HG03196 (cell line): ENCODE results near the gene CDK16.
A peak's percentile ranks its signal among the peaks of the same experiment; 100 is the strongest.

Experiments used
- ATAC-seq: cut with Tn5 transposase; IDR thresholded peaks from one replicate; pipeline ENCODE4 v1.9.1; 2021; ENCODE audit not compliant: unreplicated experiment

Gene CDK16

DNA sequence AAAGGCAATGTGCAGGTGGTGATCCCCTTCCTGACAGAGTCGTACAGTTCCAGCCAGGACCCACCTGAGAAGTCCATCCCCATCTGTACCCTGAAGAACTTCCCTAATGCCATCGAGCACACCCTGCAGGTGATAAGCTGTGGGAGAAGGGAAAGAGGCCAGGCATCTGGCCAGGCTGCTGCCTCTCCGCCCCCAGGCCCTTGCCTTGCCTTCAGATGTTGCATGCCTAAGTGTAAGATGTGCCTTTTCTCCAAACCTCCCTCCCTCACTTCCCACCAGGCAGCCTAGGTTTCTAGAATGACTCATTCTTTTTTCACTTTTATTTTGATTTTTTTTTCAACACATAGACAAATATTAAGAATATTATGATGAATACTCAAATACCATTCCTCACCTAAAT is 12.2 kb upstream of the CDK16 start:
- no peak for ATAC-seq

DNA sequence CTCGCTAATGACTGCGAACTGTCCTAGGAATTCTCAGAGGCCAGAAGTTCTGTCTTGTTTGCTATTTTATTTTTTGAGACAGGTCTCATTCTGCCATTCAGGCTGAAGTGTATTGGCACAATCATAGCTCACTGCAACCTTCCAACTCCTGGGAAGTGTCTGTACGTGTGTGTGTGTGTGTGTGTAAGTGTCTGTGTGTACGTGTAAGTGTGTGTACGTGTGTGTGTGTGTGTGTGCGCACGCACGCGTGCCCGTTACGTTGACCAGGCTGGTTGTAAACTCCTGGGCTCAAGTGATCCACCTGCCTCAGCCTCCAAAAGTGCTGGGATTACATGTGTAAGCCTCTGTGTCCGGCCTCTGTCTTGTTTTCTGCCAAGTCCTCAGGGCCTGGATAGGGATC is 10.4 kb upstream of the CDK16 start:
- no peak for ATAC-seq

DNA sequence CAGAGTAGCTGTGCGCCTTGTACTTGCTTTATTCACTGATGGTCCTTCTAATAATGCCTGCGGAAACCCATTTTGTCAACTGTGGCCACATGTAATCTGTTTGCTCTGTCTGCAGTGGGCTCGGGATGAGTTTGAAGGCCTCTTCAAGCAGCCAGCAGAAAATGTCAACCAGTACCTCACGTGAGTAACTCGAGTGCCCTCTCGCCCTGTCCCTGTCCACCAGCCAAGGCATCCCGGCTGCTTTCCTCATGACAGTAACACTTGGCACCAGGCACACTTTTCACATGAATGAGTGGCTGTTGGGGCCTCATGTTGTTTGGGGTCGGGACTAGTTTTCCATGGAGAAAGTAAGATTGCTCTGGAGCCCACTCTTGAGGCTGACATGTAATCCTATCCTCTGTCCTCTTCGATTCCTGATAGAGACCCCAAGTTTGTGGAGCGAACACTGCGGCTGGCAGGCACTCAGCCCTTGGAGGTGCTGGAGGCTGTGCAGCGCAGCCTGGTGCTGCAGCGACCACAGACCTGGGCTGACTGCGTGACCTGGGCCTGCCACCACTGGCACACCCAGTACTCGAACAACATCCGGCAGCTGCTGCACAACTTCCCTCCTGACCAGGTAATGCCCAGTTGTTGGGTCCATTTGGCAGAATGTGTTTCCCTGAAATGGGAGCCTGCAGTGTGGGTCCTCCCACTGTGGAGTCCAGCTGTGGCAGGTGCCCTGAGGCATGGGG is 8.8 kb upstream of the CDK16 start:
- ATAC-seq = no peak

DNA sequence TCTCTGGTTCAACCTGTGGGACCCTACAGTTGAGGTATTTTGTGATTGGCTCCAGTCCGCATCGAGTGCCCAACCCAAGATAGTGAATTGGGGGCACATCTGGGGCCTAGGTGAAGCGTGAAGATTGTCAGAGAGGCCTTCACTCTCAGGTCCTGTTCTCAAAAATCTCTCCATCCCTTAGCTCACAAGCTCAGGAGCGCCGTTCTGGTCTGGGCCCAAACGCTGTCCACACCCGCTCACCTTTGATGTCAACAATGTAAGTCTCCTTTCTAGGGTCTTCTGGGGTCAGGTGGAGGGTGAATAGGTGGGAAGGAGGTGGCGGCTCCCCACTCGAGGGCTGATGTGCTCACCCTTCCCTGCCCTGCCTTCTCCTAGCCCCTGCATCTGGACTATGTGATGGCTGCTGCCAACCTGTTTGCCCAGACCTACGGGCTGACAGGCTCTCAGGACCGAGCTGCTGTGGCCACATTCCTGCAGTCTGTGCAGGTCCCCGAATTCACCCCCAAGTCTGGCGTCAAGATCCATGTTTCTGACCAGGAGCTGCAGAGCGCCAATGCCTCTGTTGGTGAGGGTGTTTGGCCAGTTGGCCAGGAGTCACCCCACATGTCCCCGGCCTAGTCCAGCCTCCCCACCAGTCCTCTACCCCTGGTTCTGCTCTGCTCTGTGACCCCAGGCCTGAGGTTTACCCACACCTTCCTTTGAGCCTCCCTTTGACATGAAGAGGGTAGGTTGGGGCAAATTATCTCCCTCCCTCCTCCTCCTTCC is 7.6 kb upstream of the CDK16 start:
- no peak for ATAC-seq

DNA sequence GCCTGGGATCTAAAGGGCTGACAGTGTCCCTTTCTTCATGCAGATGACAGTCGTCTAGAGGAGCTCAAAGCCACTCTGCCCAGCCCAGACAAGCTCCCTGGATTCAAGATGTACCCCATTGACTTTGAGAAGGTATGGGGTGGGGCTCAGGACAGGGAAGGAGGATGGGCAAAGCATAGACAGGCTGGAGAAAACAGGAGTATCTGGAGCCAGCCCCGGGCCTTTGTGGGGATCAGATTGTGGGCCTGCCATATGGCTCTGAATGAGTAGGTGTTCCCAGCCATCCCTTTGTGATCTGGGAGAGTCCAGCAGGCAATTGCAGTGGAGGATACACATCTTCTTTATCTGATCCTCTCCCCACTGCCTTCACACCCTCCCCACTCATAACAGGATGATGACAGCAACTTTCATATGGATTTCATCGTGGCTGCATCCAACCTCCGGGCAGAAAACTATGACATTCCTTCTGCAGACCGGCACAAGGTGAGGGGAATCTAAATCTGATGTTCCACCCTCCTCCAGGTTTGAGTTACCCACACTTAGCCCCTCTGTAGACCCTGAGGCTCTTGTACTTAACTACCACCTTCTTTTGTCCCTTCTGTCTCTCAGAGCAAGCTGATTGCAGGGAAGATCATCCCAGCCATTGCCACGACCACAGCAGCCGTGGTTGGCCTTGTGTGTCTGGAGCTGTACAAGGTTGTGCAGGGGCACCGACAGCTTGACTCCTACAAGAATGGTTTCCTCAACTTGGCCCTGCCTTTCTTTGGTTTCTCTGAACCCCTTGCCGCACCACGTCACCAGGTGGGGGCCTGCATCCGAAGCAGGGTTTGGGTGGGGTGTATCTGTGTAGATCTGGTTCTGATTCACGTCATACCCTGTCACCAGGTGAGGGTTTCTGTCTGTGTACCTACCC is 5.8 kb upstream of the CDK16 start:
- no peak for ATAC-seq

DNA sequence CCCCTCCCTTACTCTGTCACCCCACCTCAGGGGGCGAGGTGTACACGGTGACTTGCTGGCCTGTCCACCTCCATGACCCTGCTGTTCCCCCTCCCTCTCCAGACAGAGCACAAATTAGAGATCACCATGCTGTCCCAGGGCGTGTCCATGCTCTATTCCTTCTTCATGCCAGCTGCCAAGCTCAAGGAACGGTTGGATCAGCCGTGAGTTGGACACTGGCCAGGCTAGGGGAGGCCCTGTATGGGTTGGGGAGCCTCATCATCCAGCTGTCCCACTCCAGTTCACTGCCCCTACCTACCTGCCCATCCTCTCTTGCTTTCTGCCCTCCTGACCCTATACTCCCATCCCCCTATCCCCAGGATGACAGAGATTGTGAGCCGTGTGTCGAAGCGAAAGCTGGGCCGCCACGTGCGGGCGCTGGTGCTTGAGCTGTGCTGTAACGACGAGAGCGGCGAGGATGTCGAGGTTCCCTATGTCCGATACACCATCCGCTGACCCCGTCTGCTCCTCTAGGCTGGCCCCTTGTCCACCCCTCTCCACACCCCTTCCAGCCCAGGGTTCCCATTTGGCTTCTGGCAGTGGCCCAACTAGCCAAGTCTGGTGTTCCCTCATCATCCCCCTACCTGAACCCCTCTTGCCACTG is 3.9 kb upstream of the CDK16 start:
- ATAC-seq = no peak

DNA sequence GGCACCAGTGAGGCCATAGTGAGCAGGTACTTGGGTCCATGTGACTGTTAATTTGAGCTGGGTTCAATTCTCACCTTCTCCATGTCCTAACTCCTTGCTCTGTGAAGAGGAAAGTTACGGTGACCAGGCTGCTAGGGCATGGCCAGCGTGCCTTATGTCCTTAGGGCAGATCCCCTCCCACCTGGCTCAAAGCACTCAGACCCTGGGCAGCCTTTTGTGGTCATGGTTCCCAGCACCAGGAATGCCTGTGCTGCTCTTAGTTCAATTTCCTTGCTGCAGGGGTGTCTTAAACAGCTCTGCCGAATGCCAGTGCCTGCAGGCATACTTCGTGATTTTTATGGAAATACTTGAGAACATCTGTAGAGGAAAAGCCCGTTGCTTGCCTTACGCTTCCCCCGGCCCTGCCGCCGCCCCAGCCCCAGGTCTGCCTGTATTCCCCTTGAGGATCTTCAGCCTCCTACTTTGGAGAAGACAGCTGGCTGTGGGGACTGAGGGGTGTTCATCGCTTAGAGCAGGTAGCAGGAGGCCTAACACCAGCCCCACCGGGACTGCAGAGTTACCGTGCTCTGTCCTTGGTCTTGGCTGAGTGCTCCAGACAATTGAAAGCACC is 3.1 kb upstream of the CDK16 start:
- no peak for ATAC-seq

DNA sequence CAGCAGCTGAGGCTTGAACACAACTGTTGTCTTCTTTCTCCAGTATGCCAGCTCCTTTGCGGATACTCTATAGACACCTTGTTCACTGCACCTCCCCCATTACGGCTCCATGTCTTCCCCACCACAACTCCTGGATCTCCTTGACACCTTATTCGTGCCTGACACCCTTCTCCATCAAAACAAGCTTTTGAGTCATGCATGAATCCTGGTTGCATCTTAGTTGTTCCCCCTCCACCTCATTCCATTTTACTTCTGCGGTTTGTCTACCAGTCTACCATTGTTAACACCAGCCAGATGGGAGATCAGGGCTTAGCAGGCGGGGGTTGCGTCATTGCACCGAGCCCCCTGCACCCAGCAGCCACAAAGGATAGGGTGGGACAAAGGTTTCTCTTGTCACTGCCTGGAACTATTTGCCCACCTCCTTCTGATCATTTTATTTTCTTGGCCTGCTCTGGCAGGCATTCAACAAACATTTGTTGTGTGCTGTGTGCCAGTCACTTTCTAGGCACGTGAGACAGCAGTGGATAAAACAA is 2.0 kb upstream of the CDK16 start:
- ATAC-seq = no peak

DNA sequence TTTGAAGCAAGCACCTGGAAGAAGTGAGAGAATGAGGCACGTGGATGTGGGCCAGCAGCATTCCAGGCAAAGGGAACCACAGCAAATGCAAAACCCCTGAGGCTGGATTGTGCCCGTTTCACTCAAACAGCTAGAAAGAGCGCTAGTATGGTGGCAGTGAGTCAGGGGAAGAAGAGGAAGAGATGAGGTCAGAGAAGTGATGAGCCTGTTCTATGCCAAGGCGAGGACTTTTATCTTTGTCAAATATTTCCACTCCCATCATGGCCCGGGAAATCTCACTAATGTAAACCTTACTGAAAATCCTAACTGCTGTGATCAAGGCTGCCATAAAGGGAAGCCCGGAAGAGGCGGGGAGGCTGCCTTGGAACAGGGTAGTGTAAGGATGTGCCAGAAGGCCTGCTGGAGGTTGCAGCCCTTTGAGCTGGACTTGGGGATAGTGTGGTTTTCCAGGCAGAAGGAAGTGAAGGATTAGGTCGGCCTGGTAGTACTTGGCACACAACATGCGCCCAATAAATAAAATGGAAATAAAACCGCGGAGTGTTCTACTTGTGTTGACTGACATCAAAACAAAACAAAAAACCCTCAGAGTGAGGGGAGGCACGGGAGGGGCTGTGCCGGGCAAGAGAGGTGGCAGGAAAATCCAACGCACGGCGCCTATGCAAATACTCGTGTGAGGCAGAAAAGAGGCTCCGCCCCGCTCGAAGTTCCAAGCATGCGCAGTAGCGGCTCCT is 1.2 kb upstream of the CDK16 start:
- ATAC-seq = no peak

DNA sequence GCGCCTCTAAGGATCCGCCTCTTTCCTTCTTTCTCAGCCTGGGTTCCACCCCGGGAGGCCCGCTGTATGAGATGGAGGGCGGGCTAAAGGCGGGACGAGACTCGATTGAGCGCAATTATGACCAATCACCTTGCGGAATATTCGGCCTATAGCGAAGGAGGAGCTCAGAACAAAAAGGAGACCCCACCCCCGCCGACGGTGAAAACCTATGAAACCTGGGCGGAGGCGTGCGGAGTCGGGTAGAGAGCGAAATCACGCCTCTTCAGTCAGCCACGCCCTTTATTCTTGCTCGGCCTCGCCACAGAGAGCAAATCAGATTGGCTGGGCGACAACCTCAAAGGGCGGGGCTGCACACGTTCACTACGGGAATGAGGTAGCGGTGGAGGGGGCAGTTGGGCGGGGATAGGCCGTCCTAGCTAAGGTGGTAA is 615 bp upstream of the CDK16 start:
- ATAC-seq = peak; percentile 89

DNA sequence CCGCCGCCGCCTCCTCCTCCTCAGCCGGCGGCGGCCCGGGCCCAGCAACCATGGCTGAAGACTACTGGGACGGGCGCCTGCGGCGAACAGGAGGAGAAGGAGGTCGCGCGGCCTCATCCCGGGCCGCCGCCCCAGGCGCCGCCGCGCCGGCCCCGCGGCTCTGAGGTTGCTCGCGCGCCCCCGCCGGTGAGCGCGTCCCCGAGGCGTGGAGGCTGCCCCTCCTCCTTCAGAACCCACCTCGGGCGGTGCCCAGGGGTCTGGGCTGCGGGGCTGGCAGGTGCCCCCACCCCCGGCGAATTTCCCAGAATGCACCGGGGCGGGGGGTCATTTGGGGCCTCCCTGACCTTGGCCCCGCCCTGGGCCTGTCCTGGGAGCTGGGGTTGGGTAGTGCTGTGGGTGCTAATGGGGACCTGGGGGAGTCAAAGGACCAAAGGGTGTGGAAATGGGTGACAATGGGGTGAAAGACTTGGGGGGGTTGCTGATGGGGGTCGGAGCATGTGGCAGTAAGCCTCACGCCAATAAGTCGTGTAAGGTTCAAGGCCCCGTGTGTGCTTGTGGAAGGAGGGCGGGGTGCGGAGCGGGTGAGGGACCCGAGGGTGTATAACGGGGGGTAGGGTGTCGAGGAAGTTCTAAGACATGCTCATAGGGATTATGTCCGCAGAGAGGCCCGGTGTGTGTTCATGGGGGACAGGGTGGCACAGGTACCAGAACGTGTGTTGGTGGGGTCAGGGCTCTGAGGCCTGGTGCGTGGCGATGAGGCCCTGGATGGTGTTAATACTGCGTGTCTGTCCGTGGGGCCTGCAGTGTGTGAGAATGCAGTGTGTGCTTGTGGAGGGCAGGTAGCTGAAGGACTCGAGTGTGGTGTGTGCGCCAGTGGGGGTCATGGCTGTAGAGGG is 687 bp downstream of the CDK16 start:
- ATAC-seq = no peak

DNA sequence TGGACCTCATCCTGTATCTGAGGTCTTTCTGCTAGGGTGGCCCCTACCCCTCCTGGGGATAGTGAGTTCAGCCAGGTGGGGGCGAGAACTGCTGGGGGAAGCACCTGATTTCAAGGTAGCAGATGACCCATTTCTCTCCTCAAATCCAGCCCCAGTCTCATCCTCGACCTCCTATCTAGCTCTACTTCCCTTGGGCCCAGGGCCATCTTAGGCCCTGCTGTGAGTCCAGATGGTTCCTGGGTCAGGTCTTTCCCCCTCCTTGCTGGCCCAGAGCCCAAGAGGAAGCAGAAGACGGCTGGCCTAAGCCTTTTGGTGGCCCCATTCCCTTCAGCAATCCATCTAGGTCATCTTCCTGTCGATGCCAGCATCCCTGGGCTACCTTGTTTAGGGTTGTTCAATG is 3.3 kb downstream of the CDK16 start:
- no peak for ATAC-seq

DNA sequence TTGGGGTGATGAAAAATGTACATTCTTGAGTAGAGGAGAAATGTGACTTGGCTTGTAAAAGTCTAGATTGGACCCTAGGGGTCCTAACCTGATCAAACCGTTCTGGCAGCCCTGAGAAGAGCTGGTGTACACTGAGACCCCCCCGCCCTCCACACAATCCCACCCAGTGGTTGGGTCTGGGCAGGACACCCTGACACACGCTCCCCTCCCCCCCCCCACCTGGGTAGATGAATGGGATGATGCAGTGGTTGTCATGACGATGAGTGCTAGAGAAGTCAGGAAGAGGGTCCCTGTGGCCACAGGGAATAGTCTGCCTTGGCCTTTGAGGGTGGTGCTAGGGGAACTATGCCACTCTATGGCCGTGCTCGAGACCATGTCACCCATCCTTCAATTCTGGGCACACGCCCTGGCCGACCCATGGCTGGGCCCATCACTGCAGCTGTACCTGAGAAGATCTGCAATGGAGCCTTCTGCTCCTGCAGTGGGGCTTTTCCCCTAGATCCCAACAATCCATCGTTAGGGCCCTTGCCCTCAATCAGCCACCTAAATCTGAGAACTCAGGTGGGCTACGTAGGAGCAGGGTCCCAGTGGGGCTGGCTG is 4.4 kb downstream of the CDK16 start:
- no peak for ATAC-seq

DNA sequence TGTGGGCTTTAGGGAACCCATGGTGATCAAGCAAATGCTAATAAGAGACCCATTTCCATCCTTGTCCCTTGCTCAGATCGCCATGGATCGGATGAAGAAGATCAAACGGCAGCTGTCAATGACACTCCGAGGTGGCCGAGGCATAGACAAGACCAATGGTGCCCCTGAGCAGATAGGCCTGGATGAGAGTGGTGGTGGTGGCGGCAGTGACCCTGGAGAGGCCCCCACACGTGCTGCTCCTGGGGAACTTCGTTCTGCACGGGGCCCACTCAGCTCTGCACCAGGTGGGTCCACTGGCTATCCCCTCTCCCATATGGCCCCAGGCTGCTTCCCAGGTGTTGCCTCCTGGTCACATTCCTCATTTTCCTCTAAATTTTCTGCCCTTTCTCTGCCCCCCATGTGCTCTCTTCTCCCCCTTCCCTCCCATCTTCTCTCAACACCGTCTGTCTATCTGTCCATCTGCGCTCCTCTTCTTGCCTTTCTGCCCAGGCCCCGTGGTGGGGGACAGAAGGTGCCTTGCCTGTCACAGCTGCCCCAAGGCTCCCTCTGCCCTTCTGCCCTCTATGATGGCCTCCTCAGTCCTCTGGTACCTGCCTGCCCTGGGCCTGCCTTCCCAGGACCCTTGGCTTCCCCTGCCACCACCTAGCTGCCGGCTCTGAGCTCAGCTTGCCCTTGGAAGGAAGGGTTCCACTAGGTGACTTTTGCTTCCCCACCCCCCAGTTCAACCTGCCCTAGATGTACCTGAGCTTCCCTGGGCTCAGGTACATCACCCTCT is 5.2 kb downstream of the CDK16 start:
- no peak for ATAC-seq

DNA sequence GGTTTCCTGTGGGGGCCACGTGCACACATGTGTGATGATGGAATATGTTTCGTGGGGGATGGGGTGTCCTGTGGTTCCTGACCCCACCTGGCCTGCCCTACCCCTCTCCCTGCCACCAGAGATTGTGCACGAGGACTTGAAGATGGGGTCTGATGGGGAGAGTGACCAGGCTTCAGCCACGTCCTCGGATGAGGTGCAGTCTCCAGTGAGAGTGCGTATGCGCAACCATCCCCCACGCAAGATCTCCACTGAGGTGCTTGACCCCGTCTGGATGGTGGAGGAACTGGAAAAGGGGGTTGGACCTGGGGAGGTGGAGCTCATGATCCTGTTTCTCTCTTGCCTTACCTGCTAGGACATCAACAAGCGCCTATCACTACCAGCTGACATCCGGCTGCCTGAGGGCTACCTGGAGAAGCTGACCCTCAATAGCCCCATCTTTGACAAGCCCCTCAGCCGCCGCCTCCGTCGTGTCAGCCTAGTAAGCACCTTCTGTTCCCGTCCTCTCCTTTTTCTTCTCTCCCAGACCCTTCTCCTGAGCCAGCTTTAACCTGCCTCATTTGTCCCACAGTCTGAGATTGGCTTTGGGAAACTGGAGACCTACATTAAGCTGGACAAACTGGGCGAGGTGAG is 5.9 kb downstream of the CDK16 start:
- ATAC-seq = no peak

DNA sequence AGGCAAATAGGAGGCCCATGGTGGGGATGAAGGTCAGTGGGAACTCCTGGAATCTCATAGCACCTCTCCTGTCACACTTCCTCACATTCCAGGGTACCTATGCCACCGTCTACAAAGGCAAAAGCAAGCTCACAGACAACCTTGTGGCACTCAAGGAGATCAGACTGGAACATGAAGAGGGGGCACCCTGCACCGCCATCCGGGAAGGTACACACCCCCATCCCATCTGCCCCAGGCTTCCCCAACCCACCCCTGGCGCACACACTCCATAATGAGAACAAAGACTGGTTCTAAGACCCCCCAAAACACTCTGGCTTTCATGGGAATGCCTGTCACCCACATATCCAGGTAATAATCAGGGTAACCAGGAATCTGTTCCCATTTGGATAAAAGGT is 6.4 kb downstream of the CDK16 start:
- ATAC-seq = no peak

DNA sequence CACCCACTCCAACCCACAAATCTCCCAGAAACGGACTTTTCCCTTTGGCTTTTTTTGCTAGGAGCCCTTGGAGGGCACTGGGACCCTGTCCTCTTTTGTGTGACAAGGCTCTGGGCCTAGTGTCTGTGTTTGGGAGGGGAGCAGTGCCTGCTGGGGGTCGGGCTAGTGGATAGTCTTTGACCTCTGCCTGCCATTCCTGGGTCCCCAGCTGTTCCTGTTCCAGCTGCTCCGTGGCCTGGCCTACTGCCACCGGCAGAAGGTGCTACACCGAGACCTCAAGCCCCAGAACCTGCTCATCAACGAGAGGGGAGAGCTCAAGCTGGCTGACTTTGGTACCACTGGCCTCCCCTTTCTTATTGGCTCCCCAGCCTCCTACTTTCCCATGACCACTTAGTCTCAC is 7.6 kb downstream of the CDK16 start:
- ATAC-seq = no peak
